Mucosa of stomach (tissue), 1 donor: ENCODE data around the gene MRPL11.
A peak's percentile ranks its signal among the peaks of the same experiment; 100 is the strongest.

Experiments used
- H3K27me3 ChIP-seq: one replicate; pipeline ENCODE4 v1.7.0; 2013; ENCODE audit warnings: mild to moderate bottlenecking, low read length; ENCODE audit not compliant: control insufficient read depth, insufficient read depth
- H3K36me3 ChIP-seq: one replicate; pipeline ENCODE4 v1.7.0; 2013; ENCODE audit warnings: low read length; ENCODE audit not compliant: control insufficient read depth, insufficient read depth
- H3K4me1 ChIP-seq: one replicate; pipeline ENCODE4 v1.7.0; 2013; ENCODE audit warnings: mild to moderate bottlenecking, low read length; ENCODE audit not compliant: control insufficient read depth, insufficient read depth
- H3K4me3 ChIP-seq: one replicate; pipeline ENCODE4 v1.7.0; 2013; ENCODE audit warnings: low read length
- H3K9ac ChIP-seq: one replicate; pipeline ENCODE4 v1.7.0; 2013; ENCODE audit warnings: mild to moderate bottlenecking, low read length, moderate library complexity
- H3K9me3 ChIP-seq: one replicate; pipeline ENCODE4 v1.7.0; 2013; ENCODE audit warnings: mild to moderate bottlenecking, low read length, moderate library complexity; ENCODE audit not compliant: control insufficient read depth
- donor health status: Pancreatic carcinoma.

Gene MRPL11

GRCh38 chr11:66473608-66474515 lies 35.2 kb upstream of the MRPL11 start:
- no peak overlapping the region for H3K9ac ChIP-seq
- H3K4me1 ChIP-seq = no peaks in the 10 kb centered on the region
- H3K9me3 ChIP-seq = no peaks in the 10 kb centered on the region
- no peaks in the 10 kb centered on the region for H3K27me3 ChIP-seq
- no peaks in the 10 kb centered on the region for H3K36me3 ChIP-seq
- no peak overlapping the region for H3K4me3 ChIP-seq

DNA sequence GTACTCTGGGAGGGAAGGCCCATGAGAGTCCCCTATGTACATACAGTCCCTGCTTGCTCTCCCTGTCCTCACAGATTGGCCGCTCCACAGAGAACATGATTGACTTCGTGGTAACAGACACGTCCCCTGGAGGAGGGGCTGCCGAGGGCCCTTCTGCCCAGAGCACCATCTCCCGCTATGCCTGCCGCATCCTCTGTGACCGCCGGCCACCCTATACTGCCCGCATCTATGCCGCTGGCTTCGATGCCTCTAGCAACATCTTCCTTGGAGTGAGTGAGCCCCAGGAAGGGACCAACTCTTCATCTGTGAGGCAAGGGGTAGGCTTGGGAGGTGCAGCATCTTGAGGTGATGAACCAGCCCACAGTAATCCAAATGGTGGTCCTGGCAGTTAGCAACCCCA lies 34.5 kb upstream of the MRPL11 start:
- Histone ChIP-seq H3K9ac (no peak overlapping the region), H3K27me3 (no peaks in the 10 kb centered on the region), H3K4me1 (peaks cover under 1% of the 10 kb centered on the region), H3K36me3 (no peaks in the 10 kb centered on the region), H3K9me3 (no peaks in the 10 kb centered on the region), H3K4me3 (no peak overlapping the region)

- Histone ChIP-seq H3K9me3 (no peaks in the 10 kb centered on the region), H3K9ac (no peak overlapping the region), H3K36me3 (no peaks in the 10 kb centered on the region), H3K4me1 (peaks cover 11% of the 10 kb centered on the region), H3K4me3 (no peak overlapping the region), H3K27me3 (no peaks in the 10 kb centered on the region)
Observed at GRCh38 chr11:66472054-66472453, 33.4 kb upstream of the MRPL11 start.

DNA sequence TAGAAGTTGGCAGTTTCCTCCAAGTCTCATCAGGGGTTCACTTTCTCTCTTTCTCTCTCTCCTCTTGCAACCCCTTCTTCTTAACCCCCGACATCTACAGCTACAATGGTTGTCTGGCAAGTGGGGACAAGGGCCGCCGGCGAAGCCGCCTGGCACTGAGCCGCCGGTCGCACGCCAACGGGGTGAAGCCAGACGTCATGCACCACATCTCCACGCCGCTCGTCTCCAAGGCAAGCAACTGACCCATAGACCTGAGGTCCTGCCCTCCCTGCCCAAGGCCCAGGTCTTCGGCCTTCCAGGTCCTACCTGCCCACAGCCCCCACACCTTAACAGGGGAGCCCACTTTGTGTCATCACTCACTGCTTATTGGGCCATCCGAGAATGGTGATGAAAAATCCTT lies 32.5 kb upstream of the MRPL11 start:
- Histone ChIP-seq H3K4me3 (no peak overlapping the region), H3K9ac (no peak overlapping the region), H3K36me3 (no peaks in the 10 kb centered on the region), H3K27me3 (no peaks in the 10 kb centered on the region), H3K4me1 (peaks cover 11% of the 10 kb centered on the region), H3K9me3 (no peaks in the 10 kb centered on the region)

DNA sequence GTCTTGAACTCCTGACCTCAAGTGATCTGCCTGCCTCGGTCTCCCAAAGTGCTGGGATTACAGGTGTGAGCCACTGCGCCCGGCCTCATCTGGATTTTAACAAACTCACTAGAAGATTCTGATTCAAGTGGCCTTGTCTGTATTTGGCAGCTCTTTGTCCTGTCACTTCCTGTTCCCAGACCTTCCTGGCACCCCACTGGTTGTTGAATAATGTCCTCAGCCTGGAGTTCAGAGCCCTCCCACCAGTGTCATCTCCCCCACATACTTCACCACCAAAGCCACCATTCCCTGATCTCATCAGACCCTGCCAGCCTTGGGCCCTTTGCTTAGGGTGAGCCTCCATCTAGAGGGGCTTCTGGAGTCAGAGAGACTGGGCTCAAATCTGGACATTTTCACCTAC lies 31.4 kb upstream of the MRPL11 start:
- peaks cover 15% of the 10 kb centered on the region for H3K4me1 ChIP-seq
- H3K36me3 ChIP-seq = no peaks in the 10 kb centered on the region
- H3K9ac ChIP-seq = no peak overlapping the region
- H3K27me3 ChIP-seq = no peaks in the 10 kb centered on the region
- no peaks in the 10 kb centered on the region for H3K9me3 ChIP-seq
- no peak overlapping the region for H3K4me3 ChIP-seq

DNA sequence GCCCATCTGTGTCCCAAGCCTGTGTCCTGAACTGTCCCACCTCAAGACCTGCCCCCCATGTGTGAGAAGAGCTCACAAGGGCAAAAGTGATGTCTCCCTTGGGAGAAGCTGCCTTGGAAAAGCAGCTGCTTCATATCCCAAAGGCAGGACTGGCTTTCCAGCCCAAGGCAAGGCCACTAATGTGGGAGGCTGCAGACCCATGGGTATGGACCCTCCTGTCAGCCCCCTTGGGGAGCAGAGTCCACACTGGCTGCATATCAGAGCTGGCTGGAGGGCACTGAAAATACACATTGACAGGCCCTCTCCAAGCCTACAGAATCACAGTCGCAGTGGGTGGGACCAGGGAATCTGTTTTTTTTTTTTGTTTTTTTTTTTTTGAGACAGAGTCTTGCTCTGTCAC lies 30.8 kb upstream of the MRPL11 start:
- Histone ChIP-seq H3K9ac (no peak overlapping the region), H3K36me3 (no peaks in the 10 kb centered on the region), H3K9me3 (no peaks in the 10 kb centered on the region), H3K4me1 (peaks cover 15% of the 10 kb centered on the region), H3K4me3 (no peak overlapping the region), H3K27me3 (no peaks in the 10 kb centered on the region)

DNA sequence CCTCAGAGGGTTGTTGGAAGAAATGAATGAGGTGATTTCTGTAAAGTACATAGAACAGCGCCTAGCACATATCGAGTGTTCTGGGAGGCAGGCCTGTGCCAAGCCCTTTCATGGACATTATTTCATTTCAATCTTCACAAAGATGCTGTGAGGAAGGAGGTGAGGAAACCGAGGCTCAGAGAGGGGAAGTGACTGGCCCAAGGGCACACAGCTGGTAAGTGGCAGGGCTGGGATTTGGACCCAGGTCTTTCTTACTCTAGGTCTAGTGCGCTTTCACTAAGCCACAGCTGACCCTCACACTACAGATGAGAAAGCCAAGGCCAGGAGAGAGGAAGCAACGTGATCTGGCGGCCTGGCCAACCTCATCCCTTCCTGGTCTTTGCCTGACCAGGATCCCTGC lies 30.0 kb upstream of the MRPL11 start:
- Histone ChIP-seq H3K27me3 (no peaks in the 10 kb centered on the region), H3K4me1 (peaks cover 15% of the 10 kb centered on the region), H3K36me3 (no peaks in the 10 kb centered on the region), H3K9ac (no peak overlapping the region), H3K4me3 (no peak overlapping the region), H3K9me3 (no peaks in the 10 kb centered on the region)

GRCh38 chr11:66467756-66468155 lies 29.1 kb upstream of the MRPL11 start:
- Histone ChIP-seq H3K27me3 (no peaks in the 10 kb centered on the region), H3K9ac (peak overlapping the region; percentile 60), H3K4me1 (peaks cover 15% of the 10 kb centered on the region), H3K9me3 (no peaks in the 10 kb centered on the region), H3K36me3 (no peaks in the 10 kb centered on the region), H3K4me3 (no peak overlapping the region)

GRCh38 chr11:66467034-66467659 lies 28.5 kb upstream of the MRPL11 start:
- Histone ChIP-seq H3K9ac (peak overlapping the region; percentile 60), H3K9me3 (no peaks in the 10 kb centered on the region), H3K4me1 (peaks cover 15% of the 10 kb centered on the region), H3K4me3 (peak overlapping the region; percentile 32), H3K36me3 (no peaks in the 10 kb centered on the region), H3K27me3 (no peaks in the 10 kb centered on the region)

DNA sequence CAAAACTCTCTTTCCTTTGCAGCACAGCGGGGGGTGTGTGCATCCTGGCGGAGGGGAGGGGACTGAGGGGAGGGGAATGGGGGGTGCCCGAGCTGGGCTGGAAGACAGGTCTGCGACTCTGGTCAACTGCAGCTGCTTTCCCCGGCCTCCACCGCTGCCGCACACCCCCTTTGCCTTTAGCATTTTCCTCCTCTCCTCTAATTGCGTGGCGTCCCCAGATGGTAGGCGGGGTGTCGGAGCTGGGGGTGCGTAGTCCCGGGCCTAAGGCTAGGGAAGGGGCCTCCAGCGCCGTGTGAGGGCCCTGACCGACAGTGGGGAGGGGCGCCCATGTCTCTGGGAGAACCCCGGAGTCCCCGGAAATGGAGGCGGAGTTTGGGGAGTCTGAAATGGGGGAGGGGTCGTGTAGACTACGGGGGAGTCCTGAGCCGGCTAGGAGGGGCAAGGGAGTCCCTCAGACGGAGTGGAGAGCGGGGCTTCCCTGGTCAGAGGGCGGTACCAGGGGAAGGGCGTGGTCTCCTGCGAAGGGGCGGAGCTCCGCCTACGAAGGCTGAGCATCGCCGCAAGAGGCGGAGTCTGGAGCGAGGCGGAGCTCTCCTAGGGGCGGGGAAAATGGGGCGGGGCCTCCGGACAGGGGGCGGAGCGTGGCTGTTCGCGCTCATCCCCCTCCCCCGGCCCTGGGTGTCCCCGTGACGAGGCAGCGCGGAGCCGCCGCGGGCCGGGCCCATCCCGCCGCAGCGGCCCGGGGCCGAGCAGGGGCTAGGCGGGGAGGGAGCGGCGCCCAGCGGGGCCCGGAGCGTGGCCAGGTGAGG lies 27.8 kb upstream of the MRPL11 start, which contains the start of gene PELI3:
TSS of gene PELI3 (plus strand) at position 681 of the 809 bp plus-strand sequence. CDS start 1,224 bp downstream, outside the sequence.
- Histone ChIP-seq H3K9ac (peak within 1 kb of the TSS; percentile 60), H3K4me1 (peaks cover 15% of the 10 kb centered on the region)

GRCh38 chr11:66465373-66466224 lies 27.0 kb upstream of the MRPL11 start:
- Histone ChIP-seq H3K9me3 (no peaks in the 10 kb centered on the region), H3K4me3 (peak overlapping the region; percentile 27), H3K36me3 (no peaks in the 10 kb centered on the region), H3K27me3 (no peaks in the 10 kb centered on the region), H3K9ac (peak overlapping the region; percentile 55), H3K4me1 (peaks cover 15% of the 10 kb centered on the region)

More for the DNA sequence above, 27.8 kb upstream of the MRPL11 start, which contains the start of gene PELI3:
- Histone ChIP-seq H3K9me3 (no peaks in the 10 kb centered on the region), H3K27me3 (no peaks in the 10 kb centered on the region), H3K4me3 (peak within 1 kb of the TSS; percentile 32), H3K36me3 (no peaks in the 10 kb centered on the region)
